ENCODE results near the gene HECTD4.

- TF ChIP-seq MAX (CRISPR knock-in tag; IDR thresholded peaks at IDR 0.05) (no peak), BHLHE40 (IDR thresholded peaks at IDR 0.05; ENCODE audit: low read length) (no peak), CTCF (IDR thresholded peaks at IDR 0.05 in 2 of 3, conservative IDR thresholded peaks at IDR 0.05 in 1 of 3; ENCODE audit: insufficient read depth in 2 of 3, low read depth in 1 of 3, low read length in 3 of 3) (no peak), ZKSCAN8 (CRISPR knock-in tag; IDR thresholded peaks at IDR 0.05) (no peak), BRD9 (IDR thresholded peaks at IDR 0.05; ENCODE audit: low read depth, partially characterized antibody) (no peak), BDP1 (IDR thresholded peaks at IDR 0.05; ENCODE audit: insufficient read depth, insufficient read length) (no peak), FOXJ3 (CRISPR knock-in tag; IDR thresholded peaks at IDR 0.05) (no peak), FIP1L1 (IDR thresholded peaks at IDR 0.05; ENCODE audit: low read depth, low read length, poor library complexity, severe bottlenecking) (no peak)
These were observed 143.2 kb downstream of the HECTD4 start for GRCh38 chr12:112239020-112239419.

All from K562 (cell line).